NCI-H128 (cell line): ENCODE results near the gene AHSG.

Source experiments
- DNase-seq: peaks from one replicate; lab custom pipeline; 2025; ENCODE audit not compliant: unreplicated experiment; lab: John Stamatoyannopoulos, UW

The AHSG gene

GRCh38 chr3:186592682-186593081 lies 20.2 kb upstream of the AHSG start:
- no peak for DNase-seq

GRCh38 chr3:186593862-186594261 lies 19.0 kb upstream of the AHSG start:
- no peak for DNase-seq

GRCh38 chr3:186594591-186595113 lies 18.2 kb upstream of the AHSG start:
- DNase-seq = no peak

- no peak for DNase-seq
Measured at GRCh38 chr3:186596568-186597287, 16.1 kb upstream of the AHSG start.

GRCh38 chr3:186598108-186598784 lies 14.6 kb upstream of the AHSG start:
- DNase-seq = no peak

- no peak for DNase-seq
Measured at GRCh38 chr3:186598794-186599141, 14.1 kb upstream of the AHSG start.

GRCh38 chr3:186599142-186599784 lies 13.6 kb upstream of the AHSG start:
- DNase-seq = no peak

GRCh38 chr3:186599785-186600166 lies 13.1 kb upstream of the AHSG start:
- DNase-seq = no peak

GRCh38 chr3:186600896-186601295 lies 12.0 kb upstream of the AHSG start:
- no peak for DNase-seq

GRCh38 chr3:186603159-186603558 lies 9.7 kb upstream of the AHSG start:
- DNase-seq = no peak

- no peak for DNase-seq
Measured at GRCh38 chr3:186605078-186605477, 7.8 kb upstream of the AHSG start.

- no peak for DNase-seq
Measured at GRCh38 chr3:186605561-186606545, 7.0 kb upstream of the AHSG start.

GRCh38 chr3:186608624-186609215 lies 4.1 kb upstream of the AHSG start:
- no peak for DNase-seq

- DNase-seq = no peak
Measured at GRCh38 chr3:186609247-186609868, 3.5 kb upstream of the AHSG start.

- DNase-seq = no peak
Measured at GRCh38 chr3:186612065-186612464, 795 bp upstream of the AHSG start.

GRCh38 chr3:186613637-186614265 lies 891 bp downstream of the AHSG start:
- DNase-seq = no peak

GRCh38 chr3:186614266-186614596 lies 1.4 kb downstream of the AHSG start:
- DNase-seq = no peak

- peak; percentile 74 for DNase-seq
Measured at GRCh38 chr3:186614597-186615483, 2.0 kb downstream of the AHSG start.

GRCh38 chr3:186616299-186616617 lies 3.4 kb downstream of the AHSG start:
- DNase-seq = no peak
